Prostate gland (tissue), 2 donors: Measurements from ENCODE around the gene EPN3. TPM values are rescaled to one million over a fixed set of nuclear protein-coding genes. Genes with fewer than 3 reads are reported as not detected.

Source experiments
- DNase-seq: peaks from one replicate; pipeline ENCODE4 v3.0.0-alpha.2; 2019; ENCODE audit warnings: low spot score
- H3K27ac ChIP-seq, 2 donors: fragments of 200-600 bp; sonication (generic); 2 replicates each; pipeline ENCODE4 v1.5.1; 2017 to 2019
- H3K27me3 ChIP-seq: fragments of 200-600 bp; sonication (generic); replicated peaks from 2 replicates; pipeline ENCODE4 v1.5.1; 2019; ENCODE audit not compliant: insufficient read depth
- H3K36me3 ChIP-seq, 2 donors: fragments of 200-600 bp; sonication (generic); 1 replicate in 1 of 2; 2 replicates in 1 of 2; pipeline versions ENCODE4 v1.5.1 to v1.8.1; 2017 to 2019
- H3K4me1 ChIP-seq: fragments of 200-600 bp; sonication (generic); replicated peaks from 2 replicates; pipeline ENCODE4 v1.5.1; 2019
- H3K4me3 ChIP-seq, 2 donors: fragments of 200-600 bp; sonication (generic); 2 replicates each; pipeline ENCODE4 v1.5.1; 2017 to 2019
- H3K9me3 ChIP-seq: fragments of 200-600 bp; sonication (generic); 2 replicates; pipeline ENCODE4 v1.5.1; 2017
- POLR2A ChIP-seq: fragments of 450-650 bp; IDR thresholded peaks from one replicate; pipeline ENCODE4 v1.6.1; 2016; ENCODE audit warnings: antibody characterized with exemption, mild to moderate bottlenecking
- POLR2AphosphoS5 ChIP-seq: sonication (generic); formaldehyde crosslinking; IDR thresholded peaks from one replicate; pipeline ENCODE4 v1.6.1; 2017; ENCODE audit warnings: antibody characterized with exemption
- WGBS: methylation state at CpG from one replicate; pipeline ENCODE4 v1.1.5; 2018; 5-methylcytosine and 5-hydroxymethylcytosine counted together
- intact Hi-C: fragments of 100-400 bp; cut with DNase I; formaldehyde crosslinking; loops from one replicate; pipeline ENCODE4 v1.14.2; 2022
- total RNA-seq, 2 donors: library from RNA; depleted of rRNA; stranded (reverse); fragments of >200 nt; gene quantifications; one replicate each; pipeline ENCODE4 v1.1.0, GENCODE V29; 2016
- TF ChIP-seq, protein P1 (sequence below), 4 experiments: fragments of 200-600 bp in 2 of 4; fragments of 450-650 bp in 2 of 4; sonication (generic) in 2 of 4; IDR thresholded peaks; 1 replicate in 3 of 4; 2 replicates in 1 of 4; pipeline ENCODE4 v1.5.1; 2016 to 2019; ENCODE audit warnings: antibody characterized with exemption in 4 of 4, mild to moderate bottlenecking in 2 of 4, moderate library complexity in 2 of 4

EPN3 gene
- total RNA-seq, 2 donors from 2014 or later: 60.8 to 108 TPM

DNA sequence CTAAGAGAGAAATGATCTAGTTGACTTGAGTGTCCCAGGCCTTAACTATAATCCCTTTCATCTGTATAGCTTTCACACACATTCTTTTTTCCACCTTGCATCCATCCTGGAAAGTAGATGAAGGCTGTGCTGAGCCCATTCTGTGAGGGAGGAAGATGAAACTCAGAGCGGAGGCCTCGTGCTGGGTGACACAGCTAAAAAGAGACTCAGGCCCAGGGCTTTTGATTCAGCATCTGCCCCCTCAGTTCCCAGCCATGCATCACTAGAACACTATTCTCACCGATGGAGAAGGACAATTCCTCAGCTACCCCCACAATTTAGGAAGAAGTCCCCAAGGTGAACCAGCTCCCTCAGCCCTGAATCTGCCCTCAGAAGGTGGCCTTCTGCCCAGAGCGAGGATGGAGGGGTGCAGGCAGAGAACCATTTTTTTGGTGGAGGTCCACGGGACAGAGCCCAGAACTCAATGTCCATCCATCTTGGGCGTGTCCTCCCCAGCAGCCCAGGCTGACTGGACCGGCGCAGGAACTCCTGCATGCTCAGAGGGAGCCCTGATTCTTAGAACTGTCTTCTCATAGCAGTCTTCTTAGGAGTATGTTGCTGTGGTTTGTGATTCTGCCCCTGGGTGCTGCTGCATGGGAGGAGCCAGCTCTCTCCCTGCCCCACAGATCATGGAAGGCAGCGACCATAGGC lies 30.1 kb upstream of the EPN3 start:
- no peak overlapping the region for H3K27ac ChIP-seq

GRCh38 chr17:50505591-50506130 lies 26.9 kb upstream of the EPN3 start:
- no peak for DNase-seq
- no peaks in the 10 kb centered on the region for H3K27me3 ChIP-seq
- TF ChIP-seq POLR2A: no peak
- TF ChIP-seq, protein P1, sequence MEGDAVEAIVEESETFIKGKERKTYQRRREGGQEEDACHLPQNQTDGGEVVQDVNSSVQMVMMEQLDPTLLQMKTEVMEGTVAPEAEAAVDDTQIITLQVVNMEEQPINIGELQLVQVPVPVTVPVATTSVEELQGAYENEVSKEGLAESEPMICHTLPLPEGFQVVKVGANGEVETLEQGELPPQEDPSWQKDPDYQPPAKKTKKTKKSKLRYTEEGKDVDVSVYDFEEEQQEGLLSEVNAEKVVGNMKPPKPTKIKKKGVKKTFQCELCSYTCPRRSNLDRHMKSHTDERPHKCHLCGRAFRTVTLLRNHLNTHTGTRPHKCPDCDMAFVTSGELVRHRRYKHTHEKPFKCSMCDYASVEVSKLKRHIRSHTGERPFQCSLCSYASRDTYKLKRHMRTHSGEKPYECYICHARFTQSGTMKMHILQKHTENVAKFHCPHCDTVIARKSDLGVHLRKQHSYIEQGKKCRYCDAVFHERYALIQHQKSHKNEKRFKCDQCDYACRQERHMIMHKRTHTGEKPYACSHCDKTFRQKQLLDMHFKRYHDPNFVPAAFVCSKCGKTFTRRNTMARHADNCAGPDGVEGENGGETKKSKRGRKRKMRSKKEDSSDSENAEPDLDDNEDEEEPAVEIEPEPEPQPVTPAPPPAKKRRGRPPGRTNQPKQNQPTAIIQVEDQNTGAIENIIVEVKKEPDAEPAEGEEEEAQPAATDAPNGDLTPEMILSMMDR (IDR thresholded peaks at IDR 0.05): no peak
- no peak for TF ChIP-seq POLR2AphosphoS5
- H3K27ac ChIP-seq: no peak overlapping the region
- WGBS: 64% methylated on average over 7 of the region's 7 CpGs
- no peaks in the 10 kb centered on the region for H3K36me3 ChIP-seq
- H3K9me3 ChIP-seq: no peaks in the 10 kb centered on the region
- intact Hi-C loops: no loop called here
- no peak overlapping the region for H3K4me3 ChIP-seq
- H3K4me1 ChIP-seq: no peaks in the 10 kb centered on the region

More for the DNA sequence above, 30.1 kb upstream of the EPN3 start:
- TF ChIP-seq POLR2A (no peak), POLR2AphosphoS5 (no peak)
- TF ChIP-seq, protein P1 (IDR thresholded peaks at IDR 0.05): no peak
- Histone ChIP-seq H3K4me1 (no peaks in the 10 kb centered on the region), H3K36me3 (no peaks in the 10 kb centered on the region), H3K27me3 (no peaks in the 10 kb centered on the region), H3K4me3 (no peak overlapping the region), H3K9me3 (no peaks in the 10 kb centered on the region)
- no peak for DNase-seq
- 89% methylated on average over 8 of the region's 9 CpGs for WGBS
- intact Hi-C loops: no loop called here

- Histone ChIP-seq H3K27me3 (no peaks in the 10 kb centered on the region), H3K27ac (no peak overlapping the region), H3K4me1 (no peaks in the 10 kb centered on the region), H3K9me3 (no peaks in the 10 kb centered on the region), H3K4me3 (no peak overlapping the region), H3K36me3 (no peaks in the 10 kb centered on the region)
- intact Hi-C loops: no loop called here
- WGBS: 86% methylated on average over 7 of the region's 7 CpGs
- TF ChIP-seq POLR2AphosphoS5 (no peak), POLR2A (no peak)
- TF ChIP-seq, protein P1 (IDR thresholded peaks at IDR 0.05): no peak
- DNase-seq: no peak
Observed at GRCh38 chr17:50506298-50506697, 26.2 kb upstream of the EPN3 start.

DNA sequence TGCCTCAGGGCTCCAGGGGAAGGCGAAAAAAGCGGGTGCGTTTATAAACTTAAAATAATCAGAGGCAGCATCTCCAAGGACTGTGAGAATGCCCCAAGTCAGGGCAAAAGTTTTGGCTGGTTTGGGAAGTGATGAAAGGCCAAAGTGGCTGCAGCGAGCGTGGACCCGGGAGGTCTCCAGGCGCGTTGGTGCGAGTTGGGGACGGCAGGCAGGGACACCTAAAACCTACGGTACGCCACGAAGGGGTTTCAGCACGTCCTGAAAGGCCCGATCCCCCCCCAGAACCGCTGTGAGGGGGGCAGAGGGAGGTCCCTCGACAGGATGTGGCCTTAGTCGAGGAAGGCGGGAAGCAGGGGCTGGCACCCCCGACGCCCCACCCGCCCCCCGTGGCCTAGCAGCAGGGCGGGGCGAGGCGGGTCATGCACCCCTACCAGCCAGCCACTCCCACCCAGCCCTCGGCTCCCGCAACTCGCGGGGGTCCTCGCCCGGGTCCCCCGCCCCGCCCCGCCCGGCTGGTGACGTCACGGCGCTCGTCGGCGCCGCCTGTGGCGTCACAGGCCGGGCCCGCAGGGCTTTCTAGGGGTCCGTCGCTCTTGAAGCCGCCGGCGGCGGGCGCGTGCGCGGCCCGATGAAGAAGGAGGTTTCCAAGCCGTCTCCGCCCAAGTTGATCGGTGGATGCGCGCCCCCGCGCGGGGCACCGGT lies 24.5 kb upstream of the EPN3 start, which contains the start of gene MYCBPAP:
TSS of gene MYCBPAP (plus strand) at position 569 of the 702 bp plus-strand sequence. CDS start 236 bp downstream, outside the sequence.
- DNase-seq: peak; percentile 74
- intact Hi-C loops: no loop called here
- peak; percentile 38 for TF ChIP-seq POLR2A
- TF ChIP-seq POLR2AphosphoS5: peak; percentile 31
- TF ChIP-seq, protein P1 (IDR thresholded peaks at IDR 0.05): peak in 3 of 4 experiments; percentile 18 to 44 (median 20)
- Histone ChIP-seq H3K27me3 (no peaks in the 10 kb centered on the region), H3K27ac (peak within 1 kb of the TSS; percentile 77 to 85), H3K4me1 (no peaks in the 10 kb centered on the region), H3K4me3 (peak within 1 kb of the TSS; percentile 53 to 59), H3K9me3 (no peaks in the 10 kb centered on the region), H3K36me3 (no peaks in the 10 kb centered on the region)
- 5% methylated on average over 51 of the region's 66 CpGs for WGBS
